ENCODE results near the gene PKNOX2. TPM values are rescaled to one million over a fixed set of nuclear protein-coding genes. Genes with fewer than 3 reads are reported as not detected.

The PKNOX2 gene
- total and polyA plus RNA-seq, 9 of the 15 experiments (the other 6 are each of a cell fraction or from before 2014, with no cell fraction given), result not detected

DNA sequence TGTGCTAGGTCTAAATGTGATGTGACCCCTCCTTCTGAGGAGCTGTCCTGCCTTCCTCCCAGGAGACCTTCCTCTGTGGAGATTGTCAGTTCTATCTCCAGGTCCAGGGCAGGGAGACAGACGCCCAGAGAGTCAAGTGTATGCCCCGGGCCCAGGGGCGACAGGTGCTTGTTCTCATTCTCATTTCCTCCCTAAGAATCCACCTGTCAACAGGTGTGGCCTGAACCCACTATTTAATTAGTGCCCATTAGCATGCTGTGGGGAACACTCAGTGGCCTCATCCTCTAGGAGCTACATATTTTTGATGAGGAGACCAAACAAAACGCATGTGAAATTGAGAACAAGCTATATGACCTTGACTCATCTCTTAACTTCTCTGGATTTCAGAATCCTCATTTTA is 9.5 kb downstream of the PKNOX2 start:
- no peak for ATAC-seq
- intact Hi-C loops (cut with micrococcal nuclease), result no loop called here
- Histone ChIP-seq H4K20me1 (replicated peaks; ENCODE audit: control insufficient read depth, insufficient read depth, low read length) (no peaks in the 10 kb centered on the region), H3K36me3 (ENCODE audit: control insufficient read depth, insufficient read depth, low read length) (no peaks in the 10 kb centered on the region), H3K27me3 (ENCODE audit: control insufficient read depth in 2 of 2, insufficient read depth in 2 of 2, low read length in 2 of 2) (peaks cover 47 to 80% of the 10 kb centered on the region in 2 experiments), H3K9me3 (replicated peaks; ENCODE audit: control insufficient read depth, insufficient read depth, low read depth, low read length) (no peaks in the 10 kb centered on the region), H3K9ac (ENCODE audit: insufficient read depth in 1 of 2, low read depth in 2 of 2, low read length in 2 of 2) (no peak overlapping the region), H3K4me3 (no peak overlapping the region), H3K4me2 (ENCODE audit: insufficient read depth, low read length) (no peak overlapping the region), H3K79me2 (ENCODE audit: control insufficient read depth, insufficient read depth, low read length) (no peaks in the 10 kb centered on the region), H3K4me1 (replicated peaks in 1 of 2; ENCODE audit: control insufficient read depth in 2 of 2, insufficient read depth in 2 of 2, low read length in 2 of 2) (peaks cover 0 to 2% of the 10 kb centered on the region in 2 experiments; a peak in 2 of 5 replicates), H2AFZ (ENCODE audit: low read depth, low read length) (no peak overlapping the region), H3K27ac (ENCODE audit: extremely low read depth, low read depth, low read length) (no peak overlapping the region), H3K9me1 (ENCODE audit: control insufficient read depth, insufficient read depth, low read length) (peaks cover 3% of the 10 kb centered on the region)
- no peak for FAIRE-seq
- in situ Hi-C loops (cut with MboI), result no loop called here
- ChIA-PET POLR2A (interaction anchor here (0.7 to 1.9 kb wide), 2 partner anchors 13 to 30 kb away, joined by 3 to 8 read pairs; no protein-coding TSS in a partner anchor), CTCF (ENCODE audit: low intra/inter-chr PET ratio) (no interaction called here)
- BruUV-seq (replicated peaks), result no TSS peak
- WGBS (ENCODE audit: insufficient coverage, low coverage, missing lambda C conversion rate), result 0% methylated on average over 4 of the region's 4 CpGs
- DNase-seq (ENCODE audit: extremely low read depth in 1 of 4, low spot score in 3 of 4), result no peak
- no peak for TF ChIP-seq ZNF639 (CRISPR knock-in tag; conservative IDR thresholded peaks at IDR 0.05 in 1 of 2, IDR thresholded peaks at IDR 0.05 in 1 of 2)
- TF ChIP-seq STAG1 (CRISPR knock-in tag; IDR thresholded peaks at IDR 0.05; ENCODE audit: borderline replicate concordance), result no peak
- no peak for TF ChIP-seq ARID1B (IDR thresholded peaks at IDR 0.05)
- no peak for TF ChIP-seq ZNF224 (CRISPR knock-in tag; IDR thresholded peaks at IDR 0.05)
- TF ChIP-seq BRD4 (IDR thresholded peaks at IDR 0.05), result no peak
